ENCODE measurements around the gene SLBP. TPM values are rescaled to one million over a fixed set of nuclear protein-coding genes. Genes with fewer than 3 reads are reported as not detected.
A peak's percentile ranks its signal among the peaks of the same experiment; 100 is the strongest.

Gene SLBP
- total RNA-seq, 4 donors from 2014 or later, result 36.9 to 59.1 (median 40.8) TPM

- Histone ChIP-seq H3K36me3 (peaks cover 62% of the 10 kb centered on the region), H3K4me3 (no peak overlapping the region), H3K9me3 (no peaks in the 10 kb centered on the region), H3K4me1 (peaks cover 4% of the 10 kb centered on the region), H3K27ac (no peak overlapping the region), H3K27me3 (no peaks in the 10 kb centered on the region)
- 36% methylated on average over 7 of the region's 7 CpGs for WGBS
- peak in 1 of 2 donors; percentile 82 for DNase-seq (ENCODE audit: low spot score in 2 of 2)
- TF ChIP-seq EP300 (IDR thresholded peaks at IDR 0.05) (no peak), POLR2AphosphoS5 (IDR thresholded peaks at IDR 0.05) (no peak), POLR2A (IDR thresholded peaks at IDR 0.05) (no peak), CTCF (IDR thresholded peaks at IDR 0.05) (peak; percentile 69 to 92)
Observed at GRCh38 chr4:1693131-1693896, 18.8 kb downstream of the SLBP start.

- TF ChIP-seq POLR2AphosphoS5 (IDR thresholded peaks at IDR 0.05) (no peak), CTCF (IDR thresholded peaks at IDR 0.05) (no peak), POLR2A (IDR thresholded peaks at IDR 0.05) (no peak)
- Histone ChIP-seq H3K27ac (no peak overlapping the region), H3K4me1 (peaks cover 4% of the 10 kb centered on the region), H3K4me3 (no peak overlapping the region), H3K36me3 (peaks cover 55% of the 10 kb centered on the region), H3K9me3 (no peaks in the 10 kb centered on the region), H3K27me3 (no peaks in the 10 kb centered on the region)
- 81% methylated on average over 9 of the region's 9 CpGs for WGBS
- no peak for DNase-seq (ENCODE audit: low spot score in 2 of 2)
Observed at GRCh38 chr4:1691737-1692373, 20.3 kb downstream of the SLBP start.

- no peak for DNase-seq (ENCODE audit: low spot score in 2 of 2)
- no peak overlapping the region for H3K4me3 ChIP-seq
- H3K36me3 ChIP-seq, result peaks cover 44% of the 10 kb centered on the region
- 93% methylated on average over 3 of the region's 3 CpGs for WGBS
- no peaks in the 10 kb centered on the region for H3K27me3 ChIP-seq
- H3K9me3 ChIP-seq, result no peaks in the 10 kb centered on the region
- TF ChIP-seq POLR2A (IDR thresholded peaks at IDR 0.05) (no peak), POLR2AphosphoS5 (IDR thresholded peaks at IDR 0.05) (no peak), CTCF (IDR thresholded peaks at IDR 0.05) (no peak), EP300 (IDR thresholded peaks at IDR 0.05) (no peak)
- no peak overlapping the region for H3K27ac ChIP-seq
- peaks cover 4% of the 10 kb centered on the region for H3K4me1 ChIP-seq
Observed at GRCh38 chr4:1690698-1691097, 21.4 kb downstream of the SLBP start.

GRCh38 chr4:1686440-1687036 lies 25.6 kb downstream of the SLBP start:
- no peak for DNase-seq (ENCODE audit: low spot score in 2 of 2)
- Histone ChIP-seq H3K9me3 (no peaks in the 10 kb centered on the region), H3K36me3 (peaks cover 13% of the 10 kb centered on the region), H3K4me3 (no peak overlapping the region), H3K27ac (no peak overlapping the region), H3K4me1 (peaks cover 22% of the 10 kb centered on the region), H3K27me3 (no peaks in the 10 kb centered on the region)
- WGBS, result 51% methylated on average over 4 of the region's 7 CpGs
- no peak for TF ChIP-seq CTCF (IDR thresholded peaks at IDR 0.05)
- no peak for TF ChIP-seq EP300 (IDR thresholded peaks at IDR 0.05)
- TF ChIP-seq POLR2AphosphoS5 (IDR thresholded peaks at IDR 0.05), result no peak
- TF ChIP-seq POLR2A (IDR thresholded peaks at IDR 0.05), result no peak
